ENCODE measurements around the gene ZNF836. TPM values are rescaled to one million over a fixed set of nuclear protein-coding genes. Genes with fewer than 3 reads are reported as not detected.
"Not testable (repeated sequence)": the region's sequence is repeated elsewhere in the genome, so short reads cannot be mapped to it uniquely, and the experiment has no call there.

ZNF836 gene
- total and polyA plus RNA-seq, 8 donors, result 1.3 to 17.7 (median 3.7) TPM

DNA sequence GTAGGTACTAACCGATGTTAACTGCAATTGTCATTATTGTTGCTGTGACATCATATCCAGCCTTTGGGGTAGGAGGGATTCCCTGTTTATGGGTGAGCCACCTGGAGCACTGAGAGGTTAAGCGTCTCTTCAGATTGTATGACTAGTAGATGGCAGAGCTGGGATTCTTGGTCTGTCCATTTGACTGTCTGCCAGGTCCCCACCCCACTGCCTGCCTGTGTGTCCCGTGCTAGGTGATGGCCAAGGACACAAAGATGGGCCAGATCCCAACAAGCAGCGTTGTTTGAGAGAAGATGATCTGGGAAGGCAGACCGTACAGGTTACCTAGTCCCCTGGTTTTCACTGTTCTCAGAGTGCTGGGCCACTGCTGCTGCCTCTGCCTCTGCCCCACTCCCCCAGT lies 35.1 kb upstream of the ZNF836 start:
- Histone ChIP-seq H3K9me3 (no peaks in the 10 kb centered on the region), H3K27ac (no peak overlapping the region), H3K4me3 (no peak overlapping the region), H3K4me1 (peaks cover 0 to 10% (median 1%) of the 10 kb centered on the region in 4 donors), H3K27me3 (no peaks in the 10 kb centered on the region), H3K36me3 (peaks cover 89 to 100% (median 100%) of the 10 kb centered on the region in 4 donors)
- intact Hi-C loops (cut with DNase I; ENCODE audit: low total_unique reads), result no loop called here
- TF ChIP-seq POLR2A (IDR thresholded peaks at IDR 0.05) (no peak), POLR2AphosphoS5 (IDR thresholded peaks at IDR 0.05) (no peak), EP300 (IDR thresholded peaks at IDR 0.05) (no peak)
- TF ChIP-seq, protein P1, sequence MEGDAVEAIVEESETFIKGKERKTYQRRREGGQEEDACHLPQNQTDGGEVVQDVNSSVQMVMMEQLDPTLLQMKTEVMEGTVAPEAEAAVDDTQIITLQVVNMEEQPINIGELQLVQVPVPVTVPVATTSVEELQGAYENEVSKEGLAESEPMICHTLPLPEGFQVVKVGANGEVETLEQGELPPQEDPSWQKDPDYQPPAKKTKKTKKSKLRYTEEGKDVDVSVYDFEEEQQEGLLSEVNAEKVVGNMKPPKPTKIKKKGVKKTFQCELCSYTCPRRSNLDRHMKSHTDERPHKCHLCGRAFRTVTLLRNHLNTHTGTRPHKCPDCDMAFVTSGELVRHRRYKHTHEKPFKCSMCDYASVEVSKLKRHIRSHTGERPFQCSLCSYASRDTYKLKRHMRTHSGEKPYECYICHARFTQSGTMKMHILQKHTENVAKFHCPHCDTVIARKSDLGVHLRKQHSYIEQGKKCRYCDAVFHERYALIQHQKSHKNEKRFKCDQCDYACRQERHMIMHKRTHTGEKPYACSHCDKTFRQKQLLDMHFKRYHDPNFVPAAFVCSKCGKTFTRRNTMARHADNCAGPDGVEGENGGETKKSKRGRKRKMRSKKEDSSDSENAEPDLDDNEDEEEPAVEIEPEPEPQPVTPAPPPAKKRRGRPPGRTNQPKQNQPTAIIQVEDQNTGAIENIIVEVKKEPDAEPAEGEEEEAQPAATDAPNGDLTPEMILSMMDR (IDR thresholded peaks at IDR 0.05), result no peak
- 83 to 93% (median 87%) methylated on average over 5 of the region's 5 CpGs for WGBS, 5 donors
- no peak for DNase-seq

DNA sequence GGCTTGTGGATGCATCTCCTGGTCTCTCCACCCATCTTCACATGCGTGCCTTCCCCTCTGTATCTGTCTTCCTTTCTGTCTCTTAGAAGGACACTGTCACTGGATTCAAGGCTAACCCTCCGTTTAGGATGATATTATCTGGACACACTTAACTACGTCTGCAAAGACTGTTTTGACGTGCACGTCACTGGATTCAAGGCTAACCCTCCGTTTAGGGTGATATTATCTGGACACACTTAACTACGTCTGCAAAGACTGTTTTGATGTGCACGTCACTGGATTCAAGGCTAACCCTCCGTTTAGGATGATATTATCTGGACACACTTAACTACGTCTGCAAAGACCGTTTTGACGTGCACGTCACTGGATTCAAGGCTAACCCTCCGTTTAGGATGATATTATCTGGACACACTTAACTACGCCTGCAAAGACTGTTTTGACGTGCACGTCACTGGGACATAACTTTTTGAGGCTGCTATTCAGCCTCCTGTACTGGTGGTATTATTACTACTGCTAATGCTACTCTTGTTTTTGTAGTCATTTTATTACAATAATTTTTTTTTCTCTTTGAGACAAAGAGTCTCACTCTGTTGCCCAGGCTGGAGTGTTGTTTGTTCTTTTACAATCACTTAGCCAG lies 29.5 kb upstream of the ZNF836 start:
- peak overlapping the region in 3 of 5 donors; percentile 55 to 58 (median 56) for H3K27ac ChIP-seq
- H3K9me3 ChIP-seq; H3K4me3 ChIP-seq; intact Hi-C loops (cut with DNase I; ENCODE audit: low total_unique reads); DNase-seq; H3K27me3 ChIP-seq: not testable (repeated sequence)
- 81 to 86% (median 85%) methylated on average over 17 of the region's 17 CpGs for WGBS, 5 donors
- H3K36me3 ChIP-seq, result peaks cover 51 to 85% (median 84%) of the 10 kb centered on the region in 4 donors
- peaks cover 3 to 54% (median 34%) of the 10 kb centered on the region in 4 donors for H3K4me1 ChIP-seq

DNA sequence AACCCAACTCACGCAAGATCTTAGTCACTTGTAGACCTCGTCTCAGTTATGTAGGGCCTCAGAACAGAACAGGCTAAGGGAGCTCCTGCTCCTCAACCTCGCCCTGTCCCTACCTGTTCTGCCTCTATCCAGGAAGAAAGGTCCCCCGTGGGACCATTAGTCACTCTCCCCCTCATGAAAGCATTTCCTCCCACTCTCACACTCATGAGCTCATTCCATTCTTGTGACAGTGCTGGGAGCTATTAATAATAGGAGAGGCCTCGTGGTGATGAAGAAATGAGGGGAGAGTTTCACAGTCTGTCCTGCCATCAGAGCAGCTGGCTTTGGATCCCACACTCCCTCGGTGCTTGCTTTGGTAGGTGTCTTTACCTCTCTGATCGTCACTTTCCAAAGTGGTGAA lies 28.6 kb upstream of the ZNF836 start:
- H3K36me3 ChIP-seq, result peaks cover 46 to 85% (median 84%) of the 10 kb centered on the region in 4 donors
- peak overlapping the region in 3 of 5 donors; percentile 55 to 58 (median 56) for H3K27ac ChIP-seq
- no peak for DNase-seq
- no peaks in the 10 kb centered on the region for H3K9me3 ChIP-seq
- no peak overlapping the region for H3K4me3 ChIP-seq
- intact Hi-C loops (cut with DNase I; ENCODE audit: low total_unique reads), result no loop called here
- peaks cover 11 to 62% (median 38%) of the 10 kb centered on the region in 4 donors for H3K4me1 ChIP-seq
- no peaks in the 10 kb centered on the region for H3K27me3 ChIP-seq
- TF ChIP-seq EP300 (IDR thresholded peaks at IDR 0.05), result no peak
- peak in 1 of 3 donors; percentile 54 for TF ChIP-seq POLR2AphosphoS5 (IDR thresholded peaks at IDR 0.05)
- WGBS, 5 donors, result 62 to 71% (median 66%) methylated on average over 7 of the region's 7 CpGs

DNA sequence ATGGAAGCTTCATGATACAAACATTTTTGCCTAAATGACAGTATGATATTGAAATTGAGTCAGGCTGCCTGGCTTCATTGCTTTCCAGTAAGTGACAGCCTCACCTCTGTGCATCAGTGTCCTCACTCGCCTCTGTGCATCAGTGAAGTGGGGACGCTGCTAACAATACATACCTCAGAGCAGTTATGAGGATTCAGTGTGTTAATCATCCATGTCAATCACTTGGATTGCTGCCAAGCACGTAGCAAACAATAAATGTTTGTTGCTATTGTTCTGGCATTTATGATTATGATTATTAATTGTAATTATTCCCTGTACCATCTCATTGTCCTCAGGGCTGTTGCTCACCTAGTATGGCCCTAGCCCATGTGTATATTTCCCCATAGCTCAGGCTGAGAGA lies 27.3 kb upstream of the ZNF836 start:
- TF ChIP-seq EP300 (IDR thresholded peaks at IDR 0.05), result no peak
- TF ChIP-seq, protein P1 (IDR thresholded peaks at IDR 0.05), result no peak
- no peak for TF ChIP-seq POLR2AphosphoS5 (IDR thresholded peaks at IDR 0.05)
- no peak for TF ChIP-seq POLR2A (IDR thresholded peaks at IDR 0.05)
- intact Hi-C loops (cut with DNase I; ENCODE audit: low total_unique reads), result no loop called here
- H3K36me3 ChIP-seq, result peaks cover 32 to 78% (median 74%) of the 10 kb centered on the region in 4 donors
- H3K27me3 ChIP-seq, result no peaks in the 10 kb centered on the region
- DNase-seq, result no peak
- H3K4me3 ChIP-seq, result no peak overlapping the region
- H3K4me1 ChIP-seq, result peaks cover 12 to 76% (median 44%) of the 10 kb centered on the region in 4 donors
- no peaks in the 10 kb centered on the region for H3K9me3 ChIP-seq
- WGBS, 5 donors, result 54 to 66% (median 61%) methylated on average over 3 of the region's 3 CpGs
- peak overlapping the region in 1 of 5 donors; percentile 58 for H3K27ac ChIP-seq

DNA sequence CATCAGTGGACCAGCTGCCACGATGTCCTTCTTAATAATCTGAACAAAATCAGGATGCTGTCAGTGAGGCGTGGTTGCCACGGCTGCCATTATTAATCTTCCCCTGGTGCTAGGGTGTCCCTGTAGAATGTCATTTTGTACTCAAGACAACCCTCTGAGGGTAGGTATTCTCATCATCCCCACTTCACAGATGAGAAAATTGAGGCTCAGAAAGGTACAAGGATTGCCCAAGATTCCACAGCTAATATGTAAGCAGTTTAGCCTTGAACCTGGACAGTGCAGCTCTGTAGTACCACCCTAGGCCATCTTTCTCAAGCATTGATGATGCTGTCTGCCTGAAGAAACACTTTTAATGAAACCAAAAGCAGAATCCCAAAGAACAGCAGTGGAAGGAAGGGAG lies 26.5 kb upstream of the ZNF836 start:
- Histone ChIP-seq H3K27ac (peak overlapping the region in 1 of 5 donors; percentile 58), H3K4me3 (no peak overlapping the region), H3K36me3 (peaks cover 25 to 78% (median 73%) of the 10 kb centered on the region in 4 donors), H3K27me3 (no peaks in the 10 kb centered on the region), H3K4me1 (peaks cover 17 to 83% (median 51%) of the 10 kb centered on the region in 4 donors), H3K9me3 (no peaks in the 10 kb centered on the region)
- no peak for TF ChIP-seq EP300 (IDR thresholded peaks at IDR 0.05)
- TF ChIP-seq, protein P1 (IDR thresholded peaks at IDR 0.05), result no peak
- no peak for TF ChIP-seq POLR2A (IDR thresholded peaks at IDR 0.05)
- TF ChIP-seq POLR2AphosphoS5 (IDR thresholded peaks at IDR 0.05), result no peak
- intact Hi-C loops (cut with DNase I; ENCODE audit: low total_unique reads), result no loop called here
- no peak for DNase-seq
- 81 to 90% (median 86%) methylated on average over 3 of the region's 3 CpGs for WGBS, 5 donors
